ENCODE measurements around the gene ZNF268. TPM values are rescaled to one million over a fixed set of nuclear protein-coding genes. Genes with fewer than 3 reads are reported as not detected.

The ZNF268 gene
- total RNA-seq, 1 experiment from 2014 or later: 38.2 TPM

- Histone ChIP-seq H3T11ph (ENCODE audit: low read length) (no peak overlapping the region), H2AK5ac (ENCODE audit: insufficient read length, low read length) (no peak overlapping the region), H3K56ac (ENCODE audit: insufficient read length, low read depth, low read length) (no peak overlapping the region), H3K27ac (ENCODE audit: insufficient read length, low read depth, low read length) (no peak overlapping the region), H3K18ac (ENCODE audit: insufficient read length, low read depth, low read length) (no peak overlapping the region), H3K4ac (ENCODE audit: low read depth, low read length) (no peak overlapping the region), H2BK5ac (ENCODE audit: insufficient read length, low read length) (no peak overlapping the region), H3K27me3 (ENCODE audit: insufficient read depth, low read length) (no peaks in the 10 kb centered on the region), H3K14ac (ENCODE audit: insufficient read depth, low read length) (no peak overlapping the region), H2BK15ac (ENCODE audit: low read depth, low read length) (no peak overlapping the region), H3K23me2 (ENCODE audit: insufficient read length, low read depth, low read length, poor library complexity, severe bottlenecking) (peaks cover 1% of the 10 kb centered on the region), H4K5ac (ENCODE audit: insufficient read length, low read depth, low read length) (no peak overlapping the region), H3K79me1 (ENCODE audit: insufficient read depth, low read depth, low read length, poor library complexity, severe bottlenecking) (peaks cover 2% of the 10 kb centered on the region), H4K8ac (replicated peaks; ENCODE audit: insufficient read length, low read depth, low read length) (no peak overlapping the region), H3K9ac (ENCODE audit: extremely low read depth, insufficient read length, low read length) (no peak overlapping the region), H2BK12ac (ENCODE audit: insufficient read length, low read depth, low read length) (no peak overlapping the region), H4K91ac (ENCODE audit: insufficient read length, low read depth, low read length) (no peak overlapping the region), H3K9me3 (ENCODE audit: control insufficient read depth, low read depth, low read length) (peaks cover 69% of the 10 kb centered on the region), H3K23ac (ENCODE audit: insufficient read length, low read depth, low read length) (no peak overlapping the region), H3K4me1 (ENCODE audit: insufficient read depth, low read length) (no peaks in the 10 kb centered on the region), H2BK120ac (ENCODE audit: low read depth, low read length, poor library complexity, severe bottlenecking) (no peak overlapping the region), H4K20me1 (ENCODE audit: control insufficient read depth, insufficient read depth, insufficient read length) (no peaks in the 10 kb centered on the region), H3K4me2 (ENCODE audit: insufficient read depth, insufficient read length, low read length) (no peak overlapping the region), H2BK20ac (ENCODE audit: low read depth, low read length, poor library complexity, severe bottlenecking) (no peak overlapping the region), H3K79me2 (ENCODE audit: insufficient read depth, low read length) (peaks cover 3% of the 10 kb centered on the region; the same call in 1 of the 2 replicates), H2AFZ (ENCODE audit: low read length) (no peak overlapping the region)
- peaks cover 84 to 96% (median 91%) of the 10 kb centered on the region in 3 experiments for H3K36me3 Mint-ChIP-seq (ENCODE audit: insufficient read depth in 1 of 3, low read depth in 3 of 3)
- peaks cover 73 to 90% of the 10 kb centered on the region in 2 experiments for H3K9me3 Mint-ChIP-seq
- H3K27ac Mint-ChIP-seq: no peak overlapping the region
- peaks cover 8 to 9% of the 10 kb centered on the region in 2 experiments for H3K4me1 Mint-ChIP-seq
- no peak overlapping the region for H3K4me3 Mint-ChIP-seq
- no CpG with 5 or more reads among the region's 2 CpGs for WGBS (ENCODE audit: extremely low coverage, insufficient read length, low lambda C conversion rate)
- DNase-seq: no peak
- H3K27me3 Mint-ChIP-seq (ENCODE audit: low read depth): no peaks in the 10 kb centered on the region; the same call in 1 of the 2 replicates
- no peak for TF ChIP-seq CTCF (conservative IDR thresholded peaks at IDR 0.05)
These were observed 45.5 kb upstream of the ZNF268 start for GRCh38 chr12:133135747-133136146.
